ENCODE measurements around the gene NOP56. TPM values are rescaled to one million over a fixed set of nuclear protein-coding genes. Genes with fewer than 3 reads are reported as not detected.

NOP56 gene
- total and polyA plus RNA-seq, 2 of the 8 experiments (the other 6 are each of a cell fraction or from before 2014, with no cell fraction given): 391 to 677 TPM

- no peak overlapping the region for H2BK20ac ChIP-seq (ENCODE audit: low read length)
- no peak for FAIRE-seq
- no peak overlapping the region for H3K4me3 ChIP-seq (ENCODE audit: extremely low read depth in 1 of 4, insufficient read depth in 2 of 4, low read depth in 3 of 4, low read length in 4 of 4)
- no peak overlapping the region for H3K18ac ChIP-seq (ENCODE audit: extremely low read depth, low read length)
- no peak overlapping the region for H2AK5ac ChIP-seq (ENCODE audit: low read depth, low read length)
- no peak overlapping the region for H2AFZ ChIP-seq (ENCODE audit: low read length)
- H3K79me2 ChIP-seq (ENCODE audit: control insufficient read depth in 1 of 2, insufficient read depth in 2 of 2, low read length in 2 of 2): no peaks in the 10 kb centered on the region
- no peak overlapping the region; a peak in 1 of 4 replicates for H3K4me2 ChIP-seq (ENCODE audit: insufficient read depth in 1 of 2, low read depth in 2 of 2, low read length in 2 of 2)
- H2BK120ac ChIP-seq (replicated peaks; ENCODE audit: low read depth, low read length): no peak overlapping the region
- H3K14ac ChIP-seq (ENCODE audit: insufficient read length): no peak overlapping the region
- no peak overlapping the region for H3K23ac ChIP-seq (ENCODE audit: insufficient read length)
- no peak overlapping the region for H3K9ac ChIP-seq (replicated peaks in 1 of 4; ENCODE audit: extremely low read depth in 1 of 4, low read depth in 3 of 4, low read length in 3 of 4)
- no peak for DNase-seq (ENCODE audit: low read depth in 1 of 2, low spot score in 2 of 2)
- H3K79me1 ChIP-seq (ENCODE audit: low read depth, low read length): no peaks in the 10 kb centered on the region
- H3K23me2 ChIP-seq (ENCODE audit: low read depth, low read length): peaks cover 3% of the 10 kb centered on the region; the same call in 1 of the 2 replicates
- H4K5ac ChIP-seq (ENCODE audit: insufficient read length, low read depth, low read length): no peak overlapping the region
- peaks cover 54 to 74% (median 70%) of the 10 kb centered on the region in 4 experiments for H3K27me3 ChIP-seq (replicated peaks in 1 of 4; ENCODE audit: control insufficient read depth in 3 of 4, extremely low read depth in 1 of 4, insufficient read depth in 3 of 4, low read length in 3 of 4)
- no peak overlapping the region for H2BK5ac ChIP-seq (ENCODE audit: low read depth, low read length)
- H4K8ac ChIP-seq (ENCODE audit: extremely low read depth, insufficient read depth, low read length): no peak overlapping the region; the same call in 1 of the 2 replicates
- H3K36me3 ChIP-seq (ENCODE audit: control insufficient read depth in 2 of 4, insufficient read depth in 4 of 4, low read length in 3 of 4): no peaks in the 10 kb centered on the region; a peak in 1 of 8 replicates
- H3K56ac ChIP-seq (replicated peaks; ENCODE audit: insufficient read length, low read depth, low read length): no peak overlapping the region
- H4K91ac ChIP-seq (replicated peaks; ENCODE audit: insufficient read length, low read length): no peak overlapping the region
- POLR2A ChIA-PET (ENCODE audit: partially characterized antibody): no interaction called here
- H3K9me3 ChIP-seq (ENCODE audit: insufficient read depth in 2 of 2, low read depth in 1 of 2, low read length in 1 of 2): no peaks in the 10 kb centered on the region
- peaks cover 3 to 29% (median 11%) of the 10 kb centered on the region in 4 experiments for H3K4me1 ChIP-seq (replicated peaks in 1 of 4; ENCODE audit: control insufficient read depth in 3 of 4, insufficient read depth in 4 of 4, low read length in 3 of 4)
- peaks cover 5 to 7% of the 10 kb centered on the region in 2 experiments for H4K20me1 ChIP-seq (replicated peaks in 1 of 2; ENCODE audit: control insufficient read depth in 1 of 2, insufficient read depth in 2 of 2, low read length in 2 of 2)
- H3K4ac ChIP-seq (replicated peaks; ENCODE audit: insufficient read length, low read depth, low read length): no peak overlapping the region
- 83% methylated on average over 8 of the region's 8 CpGs; no CpG with 5 or more reads in 1 of the 2 experiments for WGBS, 2 experiments (ENCODE audit: extremely low coverage in 1 of 2, insufficient coverage in 1 of 2, insufficient read length in 1 of 2, insufficient replicate concordance in 2 of 2, low coverage in 1 of 2, low lambda C conversion rate in 2 of 2, missing lambda C conversion rate in 1 of 2)
- H2BK12ac ChIP-seq (ENCODE audit: low read depth, low read length): 0 out of 2 replicates have a peak overlapping the region, but pooled peaks have one; percentile 50
- no peak overlapping the region for H3K27ac ChIP-seq (ENCODE audit: low read depth, low read length)
- CTCF ChIA-PET (ENCODE audit: partially characterized antibody): interaction anchor here (1.4 to 9.2 kb wide), 3 partner anchors 19 to 61 kb away, joined by 4 to 151 read pairs (median 133); no protein-coding TSS in a partner anchor
- H2BK15ac ChIP-seq (ENCODE audit: low read length): no peak overlapping the region
- TF ChIP-seq ZNF274 (IDR thresholded peaks at IDR 0.05; ENCODE audit: borderline replicate concordance, extremely low read depth, low read length): no peak
- no peak for TF ChIP-seq KDM4A (IDR thresholded peaks at IDR 0.05; ENCODE audit: low read depth, low read length, severe bottlenecking)
- TF ChIP-seq, protein P1, sequence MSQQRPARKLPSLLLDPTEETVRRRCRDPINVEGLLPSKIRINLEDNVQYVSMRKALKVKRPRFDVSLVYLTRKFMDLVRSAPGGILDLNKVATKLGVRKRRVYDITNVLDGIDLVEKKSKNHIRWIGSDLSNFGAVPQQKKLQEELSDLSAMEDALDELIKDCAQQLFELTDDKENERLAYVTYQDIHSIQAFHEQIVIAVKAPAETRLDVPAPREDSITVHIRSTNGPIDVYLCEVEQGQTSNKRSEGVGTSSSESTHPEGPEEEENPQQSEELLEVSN (IDR thresholded peaks at IDR 0.05): no peak
- no peak for TF ChIP-seq TEAD4 (IDR thresholded peaks at IDR 0.05; ENCODE audit: low read depth, low read length)
- TF ChIP-seq CBX8 (IDR thresholded peaks at IDR 0.05; ENCODE audit: borderline replicate concordance, low read depth, low read length): no peak
- TF ChIP-seq CTBP2 (IDR thresholded peaks at IDR 0.05; ENCODE audit: borderline replicate concordance, insufficient read depth, insufficient read length, low read length): no peak
- no peak for TF ChIP-seq CHD1 (IDR thresholded peaks at IDR 0.05; ENCODE audit: low read depth, low read length)
- no peak for TF ChIP-seq BACH1 (IDR thresholded peaks at IDR 0.05; ENCODE audit: low read length)
- no peak for TF ChIP-seq EZH2 (IDR thresholded peaks at IDR 0.05; ENCODE audit: low read depth, low read length, severe bottlenecking)
- TF ChIP-seq RFX5 (IDR thresholded peaks at IDR 0.05; ENCODE audit: borderline replicate concordance, low read depth, low read length): no peak
- TF ChIP-seq SP4 (IDR thresholded peaks at IDR 0.05; ENCODE audit: low read length): no peak
- no peak for TF ChIP-seq TAF1 (IDR thresholded peaks at IDR 0.05; ENCODE audit: low read depth, low read length)
- no peak for TF ChIP-seq JUN (IDR thresholded peaks at IDR 0.05; ENCODE audit: low read depth, low read length)
- no peak for TF ChIP-seq TCF12 (IDR thresholded peaks at IDR 0.05; ENCODE audit: low read depth, low read length)
Observed at GRCh38 chr20:2691127-2691526, 38.7 kb downstream of the NOP56 start.
